ENCODE data around the gene JMY. TPM values are rescaled to one million over a fixed set of nuclear protein-coding genes. Genes with fewer than 3 reads are reported as not detected.

Gene JMY
- total and polyA plus RNA-seq, 4 donors = 2.0 to 33.6 (median 4.9) TPM

GRCh38 chr5:79237740-79238560, 2.0 kb downstream of the JMY start:
- peaks cover 0 to 7% (median 0%) of the 10 kb centered on the region in 3 donors for H3K27me3 ChIP-seq (ENCODE audit: control insufficient read depth in 3 of 3, insufficient read depth in 3 of 3, low read length in 2 of 3)
- no peak for TF ChIP-seq CTCF (IDR thresholded peaks at IDR 0.05; ENCODE audit: control extremely low read depth, extremely low read depth)
- WGBS, 2 donors = 21 to 29% methylated on average over 14 of the region's 14 CpGs
- no peaks in the 10 kb centered on the region for H3K36me3 ChIP-seq (ENCODE audit: control insufficient read depth in 4 of 4, insufficient read depth in 4 of 4, low read length in 4 of 4)
- peak; percentile 15 to 56 (median 24) for DNase-seq
- peak overlapping the region in 1 of 2 donors; percentile 17 for H3K27ac ChIP-seq (ENCODE audit: low read depth in 1 of 2, low read length in 1 of 2)
- peaks cover 0 to 16% (median 6%) of the 10 kb centered on the region in 5 donors for H3K4me1 ChIP-seq (ENCODE audit: control insufficient read depth in 5 of 5, insufficient read depth in 5 of 5, low read length in 5 of 5)
- H3K9me3 ChIP-seq (ENCODE audit: control insufficient read depth in 4 of 4, insufficient read depth in 3 of 4, low read length in 3 of 4) = no peaks in the 10 kb centered on the region
- no peak for ATAC-seq (ENCODE audit: insufficient read depth, low FRiP score)
- H3K9ac ChIP-seq (ENCODE audit: insufficient read depth in 1 of 2, low read length in 2 of 2) = peak overlapping the region; percentile 30 to 67
- H3K4me3 ChIP-seq = peak overlapping the region; percentile 84

- no peak overlapping the region for H3K4me3 ChIP-seq
Measured at GRCh38 chr5:79240561-79240960, 4.6 kb downstream of the JMY start.

GRCh38 chr5:79241535-79241979, 5.6 kb downstream of the JMY start:
- Histone ChIP-seq H3K27me3 (ENCODE audit: control insufficient read depth in 3 of 3, insufficient read depth in 3 of 3, low read length in 2 of 3) (peaks cover 0 to 7% (median 0%) of the 10 kb centered on the region in 3 donors), H3K9me3 (ENCODE audit: control insufficient read depth in 4 of 4, insufficient read depth in 3 of 4, low read length in 3 of 4) (no peaks in the 10 kb centered on the region), H3K4me3 (no peak overlapping the region), H3K27ac (ENCODE audit: low read depth in 1 of 2, low read length in 1 of 2) (no peak overlapping the region), H3K9ac (ENCODE audit: insufficient read depth in 1 of 2, low read length in 2 of 2) (no peak overlapping the region), H3K4me1 (ENCODE audit: control insufficient read depth in 5 of 5, insufficient read depth in 5 of 5, low read length in 5 of 5) (peaks cover 0 to 10% (median 6%) of the 10 kb centered on the region in 5 donors), H3K36me3 (ENCODE audit: control insufficient read depth in 4 of 4, insufficient read depth in 4 of 4, low read length in 4 of 4) (no peaks in the 10 kb centered on the region)
- 87 to 89% methylated on average over 4 of the region's 4 CpGs for WGBS, 2 donors
- no peak for TF ChIP-seq CTCF (IDR thresholded peaks at IDR 0.05; ENCODE audit: control extremely low read depth, extremely low read depth)
- no peak for DNase-seq
- ATAC-seq (ENCODE audit: insufficient read depth, low FRiP score) = no peak

More at GRCh38 chr5:79240561-79240960, 4.6 kb downstream of the JMY start:
- DNase-seq (no peak), ATAC-seq (ENCODE audit: insufficient read depth, low FRiP score) (no peak)
- Histone ChIP-seq H3K36me3 (ENCODE audit: control insufficient read depth in 4 of 4, insufficient read depth in 4 of 4, low read length in 4 of 4) (no peaks in the 10 kb centered on the region), H3K4me1 (ENCODE audit: control insufficient read depth in 5 of 5, insufficient read depth in 5 of 5, low read length in 5 of 5) (peaks cover 0 to 11% (median 6%) of the 10 kb centered on the region in 5 donors), H3K27me3 (ENCODE audit: control insufficient read depth in 3 of 3, insufficient read depth in 3 of 3, low read length in 2 of 3) (peaks cover 0 to 7% (median 0%) of the 10 kb centered on the region in 3 donors), H3K9ac (ENCODE audit: insufficient read depth in 1 of 2, low read length in 2 of 2) (no peak overlapping the region), H3K27ac (ENCODE audit: low read depth in 1 of 2, low read length in 1 of 2) (no peak overlapping the region), H3K9me3 (ENCODE audit: control insufficient read depth in 4 of 4, insufficient read depth in 3 of 4, low read length in 3 of 4) (no peaks in the 10 kb centered on the region)
- TF ChIP-seq CTCF (IDR thresholded peaks at IDR 0.05; ENCODE audit: control extremely low read depth, extremely low read depth) = no peak
- 94 to 96% methylated on average over 2 of the region's 2 CpGs for WGBS, 2 donors

Measured in lung (tissue), 12 donors.